ENCODE results near the gene C4orf33.
"Not testable (repeated sequence)": the region's sequence is repeated elsewhere in the genome, so short reads cannot be mapped to it uniquely, and the experiment has no call there.

The C4orf33 gene

DNA sequence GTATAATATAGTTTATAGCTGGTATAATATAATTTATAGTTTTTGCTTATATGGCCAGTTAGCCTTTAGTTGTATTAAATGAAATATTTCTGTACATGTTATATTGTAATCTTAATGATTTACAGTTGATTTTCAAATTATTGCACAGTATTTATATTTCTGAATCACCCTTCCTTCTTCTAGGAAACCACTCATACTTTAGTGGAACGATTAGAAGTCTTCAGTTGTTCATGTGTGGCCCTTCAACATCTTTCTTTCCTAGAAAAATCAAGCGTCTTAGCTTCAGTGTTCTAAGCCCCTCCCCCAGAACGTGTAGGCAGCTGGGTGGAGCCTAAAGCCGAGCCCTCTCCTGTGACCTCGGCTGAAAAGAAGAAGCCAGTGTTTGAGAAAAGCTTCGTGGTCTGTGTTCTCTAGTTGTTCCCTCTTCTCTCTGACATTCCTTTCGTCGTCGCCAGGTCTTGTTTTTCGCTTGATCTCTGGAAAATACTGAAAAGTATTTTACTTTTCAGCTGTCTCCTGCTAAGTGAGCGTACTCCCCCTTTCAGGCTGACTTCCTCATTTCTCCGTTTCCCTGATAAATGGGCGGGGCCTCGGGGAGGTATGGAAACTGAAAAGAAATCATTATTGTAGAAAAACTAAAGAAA is at the start of gene C4orf33:
C4orf33 (plus strand) TSS at position 342 of the 644 bp plus-strand sequence. CDS start 6,459 bp downstream, outside the sequence.
- peak; percentile 79 for DNase-seq (ENCODE audit: low spot score)

DNA sequence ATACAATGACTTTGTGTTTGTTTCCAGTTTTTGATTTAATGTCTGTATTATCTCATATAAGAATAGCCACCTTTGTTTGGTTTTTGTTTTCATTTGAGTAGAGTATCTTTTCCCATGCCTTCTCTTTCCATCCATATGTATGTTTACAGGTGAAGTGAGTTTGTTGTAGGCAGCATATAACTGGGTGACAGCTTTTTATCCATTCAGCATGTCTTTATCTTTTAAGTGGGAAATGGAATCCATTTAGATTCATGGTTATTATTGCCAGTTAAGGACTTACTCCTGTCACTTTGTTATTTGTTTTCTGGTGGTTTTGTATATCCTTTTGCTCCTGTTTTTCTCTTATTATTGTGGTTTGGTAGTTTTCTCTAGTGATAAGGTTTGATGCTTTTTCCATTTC is 36.9 kb upstream of the C4orf33 start:
- no peak for DNase-seq (ENCODE audit: low spot score)

- no peak for DNase-seq (ENCODE audit: low spot score)
Measured at GRCh38 chr4:129062580-129062979, 33.4 kb upstream of the C4orf33 start.

DNA sequence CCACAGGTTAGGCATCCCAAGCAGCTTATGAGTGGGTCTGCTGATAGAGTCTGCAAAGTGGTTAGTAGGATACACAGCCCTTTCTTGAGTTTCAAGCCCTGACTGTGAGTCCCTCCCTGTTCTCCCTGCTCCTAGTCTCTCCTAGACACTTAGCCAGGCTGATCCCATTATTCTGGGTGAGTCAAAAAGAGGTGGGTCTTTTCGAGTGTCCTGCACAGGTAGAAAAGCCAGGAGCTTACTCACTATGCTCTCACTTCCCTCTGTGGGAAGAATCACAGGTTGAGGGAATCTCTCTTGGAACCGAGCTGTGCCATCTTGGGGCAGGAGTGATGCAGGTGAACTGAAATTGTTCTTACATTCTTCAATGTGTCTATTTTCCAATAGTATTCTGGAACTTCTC is 32.3 kb upstream of the C4orf33 start:
- DNase-seq (ENCODE audit: low spot score) = no peak

- no peak for DNase-seq (ENCODE audit: low spot score)
Measured at GRCh38 chr4:129064717-129065116, 31.2 kb upstream of the C4orf33 start.

DNA sequence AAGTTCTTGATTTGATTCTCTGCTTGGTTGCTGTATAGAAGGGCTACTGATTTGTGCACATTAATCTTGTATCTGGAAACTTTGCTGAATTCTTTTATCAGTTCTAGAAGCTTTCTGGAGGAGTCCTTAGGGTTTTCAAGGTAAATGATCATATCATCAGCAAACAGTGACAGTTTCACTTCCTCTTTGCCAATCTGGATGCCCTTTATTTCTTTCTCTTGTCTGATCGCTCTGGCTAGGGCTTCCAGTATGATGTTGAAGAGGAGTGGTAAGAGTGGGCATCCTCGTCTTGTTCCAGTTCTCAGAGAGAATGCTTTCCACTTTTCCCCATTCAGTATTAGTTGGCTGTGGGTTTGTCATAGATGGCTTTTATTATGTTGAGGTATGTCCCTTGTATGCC is 26.4 kb upstream of the C4orf33 start:
- not testable (repeated sequence) for DNase-seq (ENCODE audit: low spot score)

DNA sequence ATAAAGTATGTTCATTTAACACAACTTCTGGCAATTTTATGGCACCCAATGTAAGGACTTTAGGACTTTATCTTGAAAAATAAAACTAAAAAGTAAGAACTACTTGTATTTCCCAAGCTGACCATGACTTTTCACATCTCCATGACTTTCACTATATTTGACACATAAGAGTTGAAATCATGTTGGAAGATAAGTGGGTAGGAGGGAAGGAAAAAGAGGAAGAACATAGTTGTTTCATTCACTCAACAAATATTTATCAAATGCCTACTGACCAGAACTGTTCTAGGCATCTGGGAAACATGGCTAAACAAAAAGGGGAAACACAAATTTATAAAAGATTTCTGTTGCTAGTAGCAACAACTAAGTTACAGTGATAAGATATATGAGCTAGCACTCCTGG is 18.6 kb upstream of the C4orf33 start:
- no peak for DNase-seq (ENCODE audit: low spot score)

DNA sequence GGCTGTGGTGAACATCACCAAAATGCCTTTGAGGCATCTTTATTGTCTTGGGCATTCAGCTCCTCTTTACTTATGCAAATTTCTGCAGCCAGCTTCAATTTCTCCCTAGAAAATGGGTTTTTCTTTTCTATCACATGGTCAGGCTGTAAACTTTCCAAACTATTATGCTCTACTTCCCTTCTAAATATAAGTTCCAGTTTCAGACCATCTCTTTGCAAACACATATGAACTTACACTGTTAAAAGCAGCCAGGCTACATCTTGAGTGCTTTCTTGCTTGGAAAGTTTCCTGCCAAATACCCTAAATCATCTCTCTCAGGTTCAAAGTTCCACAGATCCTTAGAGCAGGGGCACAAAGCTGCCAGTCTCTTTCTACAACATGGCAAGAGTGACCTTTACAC is 15.8 kb upstream of the C4orf33 start:
- no peak for DNase-seq (ENCODE audit: low spot score)

GRCh38 chr4:129082302-129082701 is 13.7 kb upstream of the C4orf33 start:
- DNase-seq (ENCODE audit: low spot score) = no peak

- no peak for DNase-seq (ENCODE audit: low spot score)
Measured at GRCh38 chr4:129085472-129085871, 10.5 kb upstream of the C4orf33 start.

GRCh38 chr4:129087516-129087915 is 8.4 kb upstream of the C4orf33 start:
- no peak for DNase-seq (ENCODE audit: low spot score)

- no peak for DNase-seq (ENCODE audit: low spot score)
Measured at GRCh38 chr4:129092631-129093190, 3.2 kb upstream of the C4orf33 start.

DNA sequence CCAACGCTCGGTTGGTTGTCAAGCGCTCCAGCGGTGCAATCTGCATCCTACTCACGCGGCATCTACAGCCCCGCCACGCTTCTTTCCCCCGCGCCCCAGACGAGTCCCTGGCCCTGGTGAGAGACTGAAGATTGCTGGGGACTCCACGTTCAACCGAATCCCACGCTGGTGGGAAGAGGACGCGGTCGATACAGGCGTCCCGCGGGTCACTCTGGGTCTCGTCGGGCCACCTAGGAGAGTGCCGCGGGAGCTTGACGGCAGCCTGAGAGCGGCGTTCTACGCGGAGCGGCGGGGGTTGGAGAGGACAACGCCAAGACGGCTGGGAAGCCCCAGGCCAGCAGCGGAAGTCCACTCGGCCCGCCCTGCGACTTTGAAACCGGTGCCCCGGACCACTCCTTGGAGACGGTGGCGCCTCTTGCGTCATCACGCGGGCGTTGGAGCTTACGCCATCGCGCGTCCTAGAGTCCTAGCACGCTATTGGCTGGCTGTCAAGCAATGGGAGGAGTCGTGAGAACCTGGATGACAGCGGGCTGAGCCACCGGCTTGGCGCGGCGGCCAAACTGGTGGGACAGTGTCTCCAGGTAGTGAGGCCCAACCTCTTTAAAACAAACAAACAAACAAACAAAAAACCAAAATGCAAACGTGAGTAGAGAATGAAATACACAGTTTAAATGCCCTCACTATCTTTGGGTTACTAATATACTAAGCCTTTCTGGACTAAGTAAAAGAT is 2.6 kb upstream of the C4orf33 start, which contains the start of gene SCLT1:
SCLT1 (minus strand) TSS at position 349 of the 730 bp plus-strand sequence. CDS start 436 bp downstream, outside the sequence.
- DNase-seq (ENCODE audit: low spot score) = peak; percentile 93

DNA sequence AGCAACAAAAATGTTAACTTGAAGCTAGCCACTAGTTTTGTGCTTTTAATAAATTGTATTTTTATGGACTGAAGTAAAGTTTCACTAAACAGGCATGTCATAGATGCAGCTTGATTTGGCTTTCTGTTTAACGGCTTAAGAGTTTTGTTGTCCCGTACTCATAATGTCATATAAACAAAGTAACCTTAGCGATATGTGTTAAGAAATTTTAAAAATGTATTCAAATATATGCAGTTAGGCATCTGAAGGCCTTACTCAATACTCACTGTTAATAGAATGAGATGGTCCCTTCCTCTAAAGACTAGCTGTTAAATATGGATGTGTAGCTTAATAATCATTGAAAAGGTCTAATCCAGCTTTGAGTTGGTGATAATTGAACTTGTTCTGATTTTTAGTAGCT is 1.6 kb upstream of the C4orf33 start:
- no peak for DNase-seq (ENCODE audit: low spot score)

- DNase-seq (ENCODE audit: low spot score) = no peak
Measured at GRCh38 chr4:129098531-129099001, 2.6 kb downstream of the C4orf33 start.

DNA sequence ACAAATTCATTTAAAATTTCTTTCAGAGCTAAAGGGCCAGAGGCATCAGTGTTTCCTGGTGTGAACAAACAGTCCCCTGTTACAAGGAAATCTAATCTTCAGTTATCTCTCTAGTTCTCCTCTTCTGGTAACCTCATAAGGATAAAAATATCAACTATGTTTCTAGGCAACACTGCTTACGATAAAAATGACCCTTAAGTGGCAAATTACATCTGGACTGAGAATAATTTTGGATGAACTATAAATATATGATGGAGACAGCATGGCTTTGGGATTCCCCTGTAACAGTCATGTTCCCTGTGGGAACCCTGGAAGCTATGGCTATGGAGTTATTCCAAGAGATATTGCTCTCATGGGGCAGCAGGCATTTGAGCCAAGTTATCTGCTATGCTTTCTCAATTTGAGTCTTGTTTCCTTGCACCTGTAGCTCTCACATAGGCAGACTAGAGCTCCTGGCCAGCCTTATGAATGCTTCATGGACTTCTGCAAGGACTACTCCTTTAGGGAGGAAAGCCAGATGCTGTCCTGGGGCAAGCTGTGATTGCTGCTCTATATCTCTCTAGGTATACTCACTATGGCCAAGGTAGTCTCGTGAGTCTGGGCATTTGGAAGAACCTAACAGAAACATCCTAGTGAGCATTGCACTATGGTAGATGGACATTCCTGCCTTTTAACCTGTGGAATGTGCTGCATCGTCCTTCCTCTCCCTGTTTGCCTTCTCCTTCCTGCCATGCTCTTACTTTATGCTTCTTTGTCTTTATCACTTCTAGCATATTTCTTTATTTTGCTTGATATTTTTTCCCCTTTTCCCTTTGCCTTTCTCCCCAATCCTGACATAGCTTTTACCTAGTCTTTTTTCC is 14.2 kb downstream of the C4orf33 start:
- no peak for DNase-seq (ENCODE audit: low spot score)

- DNase-seq (ENCODE audit: low spot score) = no peak
Measured at GRCh38 chr4:129110931-129111330, 15.0 kb downstream of the C4orf33 start.

DNA sequence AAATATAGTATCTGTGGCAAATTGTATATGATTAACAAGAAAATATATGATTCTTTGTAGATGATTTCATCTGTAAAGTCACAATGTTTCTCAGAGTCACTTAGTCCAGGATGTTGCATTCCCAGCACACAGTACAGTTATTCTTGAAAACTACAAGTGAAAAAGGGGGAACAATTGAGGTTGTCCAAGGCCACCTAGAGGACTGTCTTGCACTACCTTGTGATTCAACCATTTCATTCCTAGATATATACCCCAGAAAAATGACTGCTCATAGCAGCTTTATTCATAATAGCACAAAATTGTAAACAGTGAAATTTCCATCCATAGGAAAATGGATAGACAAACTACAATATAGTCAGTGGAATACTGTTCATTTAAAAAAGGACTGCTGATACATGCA is 16.0 kb downstream of the C4orf33 start:
- no peak for DNase-seq (ENCODE audit: low spot score)

DNA sequence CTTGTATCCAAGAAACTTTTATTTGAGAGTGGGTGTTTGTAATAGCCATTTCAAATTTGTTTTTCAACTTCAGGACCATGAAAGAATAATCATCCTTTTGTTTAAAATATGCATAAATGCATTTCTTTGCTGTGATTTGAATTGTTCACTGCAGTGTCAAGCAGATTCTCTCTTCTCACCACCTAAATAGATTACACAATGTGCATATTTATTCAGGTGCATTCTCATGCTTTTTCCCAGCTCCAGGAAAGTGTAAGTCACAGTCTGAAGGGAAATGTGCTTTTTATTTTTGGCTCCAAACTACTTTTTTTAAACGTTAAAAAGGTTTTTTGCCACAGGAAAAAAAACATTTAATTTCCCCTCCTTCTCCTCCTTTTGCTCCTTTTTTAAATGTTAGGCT is 17.5 kb downstream of the C4orf33 start:
- DNase-seq (ENCODE audit: low spot score) = no peak

DNA sequence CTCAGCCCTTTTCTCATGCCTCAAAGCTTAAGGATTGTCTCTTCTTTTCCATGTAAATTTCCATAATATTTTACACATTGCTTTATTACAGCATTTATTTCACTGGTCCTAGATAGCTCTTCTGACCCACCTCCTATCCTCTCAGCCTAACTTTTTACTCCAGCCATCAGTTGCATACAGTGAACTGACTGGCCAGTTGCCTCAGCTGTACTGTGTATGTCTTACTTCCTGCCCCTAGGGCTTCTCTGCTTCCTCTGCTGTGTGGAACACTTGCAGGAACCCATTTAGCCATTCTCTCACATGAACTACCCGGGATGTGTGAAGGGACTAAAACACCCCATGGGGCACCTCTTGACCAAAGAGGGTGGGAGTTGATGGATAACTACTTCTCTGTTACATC is 18.0 kb downstream of the C4orf33 start:
- DNase-seq (ENCODE audit: low spot score) = no peak

GRCh38 chr4:129117705-129118104 is 21.8 kb downstream of the C4orf33 start:
- DNase-seq (ENCODE audit: low spot score) = no peak

- DNase-seq (ENCODE audit: low spot score) = not testable (repeated sequence)
Measured at GRCh38 chr4:129126614-129127013, 30.7 kb downstream of the C4orf33 start.

Measured in CD4-positive, alpha-beta T cell treated with Interleukin-6 at 100 ng/mL for 8 hours (primary cell).